Measurements from ENCODE around the gene ATP11A. TPM values are rescaled to one million over a fixed set of nuclear protein-coding genes. Genes with fewer than 3 reads are reported as not detected.
A peak's percentile ranks its signal among the peaks of the same experiment; 100 is the strongest.
"Not testable (repeated sequence)": the region's sequence is repeated elsewhere in the genome, so short reads cannot be mapped to it uniquely, and the experiment has no call there.

The ATP11A gene
- total RNA-seq, 1 experiment from 2014 or later, result 3.7 TPM

GRCh38 chr13:112655913-112656312 lies 33.9 kb upstream of the ATP11A start:
- Histone ChIP-seq H3K27me3 (replicated peaks) (no peaks in the 10 kb centered on the region), H3K36me3 (no peaks in the 10 kb centered on the region), H3K4me3 (no peak overlapping the region), H3K9me3 (replicated peaks) (no peaks in the 10 kb centered on the region), H3K27ac (no peak overlapping the region), H3K4me1 (replicated peaks) (peaks cover 18% of the 10 kb centered on the region)
- no peak for DNase-seq (ENCODE audit: low read depth in 1 of 2, low spot score in 2 of 2)

- DNase-seq (ENCODE audit: low read depth in 1 of 2, low spot score in 2 of 2), result peak in 1 of 2 experiments; percentile 33
- Histone ChIP-seq H3K9me3 (replicated peaks) (no peaks in the 10 kb centered on the region), H3K27ac (peak overlapping the region; percentile 20), H3K4me1 (replicated peaks) (peaks cover 10% of the 10 kb centered on the region), H3K27me3 (replicated peaks) (no peaks in the 10 kb centered on the region), H3K4me3 (no peak overlapping the region), H3K36me3 (no peaks in the 10 kb centered on the region)
These were observed 31.9 kb upstream of the ATP11A start for GRCh38 chr13:112657850-112658445.

GRCh38 chr13:112658808-112659207 lies 31.0 kb upstream of the ATP11A start:
- peaks cover 10% of the 10 kb centered on the region for H3K4me1 ChIP-seq (replicated peaks)
- peaks cover 4% of the 10 kb centered on the region for H3K27me3 ChIP-seq (replicated peaks)
- H3K27ac ChIP-seq, result peak overlapping the region; percentile 20; the same call in 1 of the 2 replicates
- no peaks in the 10 kb centered on the region for H3K9me3 ChIP-seq (replicated peaks)
- H3K36me3 ChIP-seq, result no peaks in the 10 kb centered on the region
- no peak for DNase-seq (ENCODE audit: low read depth in 1 of 2, low spot score in 2 of 2)
- H3K4me3 ChIP-seq, result no peak overlapping the region

DNA sequence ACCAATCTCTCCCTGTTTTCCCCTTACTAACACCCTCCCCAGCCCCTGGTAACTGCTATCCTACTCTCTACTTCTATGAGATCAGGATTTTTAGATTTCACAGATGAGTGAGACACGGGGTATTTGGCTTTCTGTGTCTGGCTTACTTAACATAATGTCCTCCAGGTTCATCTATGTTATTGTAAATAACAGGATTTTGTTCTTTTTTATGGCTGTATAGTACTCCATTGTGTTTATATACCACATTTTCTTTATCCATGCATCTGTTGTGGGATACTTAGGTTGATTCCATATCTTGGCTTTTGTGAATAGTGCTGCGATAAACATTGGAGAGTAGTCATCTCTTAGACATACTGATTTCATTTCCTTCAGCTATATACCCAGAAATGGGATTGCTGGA lies 28.5 kb upstream of the ATP11A start:
- H3K27ac ChIP-seq, result no peak overlapping the region
- H3K4me3 ChIP-seq, result no peak overlapping the region
- H3K4me1 ChIP-seq (replicated peaks), result peaks cover 10% of the 10 kb centered on the region
- no peak for DNase-seq (ENCODE audit: low read depth in 1 of 2, low spot score in 2 of 2)
- H3K36me3 ChIP-seq, result no peaks in the 10 kb centered on the region
- peaks cover 4% of the 10 kb centered on the region for H3K27me3 ChIP-seq (replicated peaks)
- no peaks in the 10 kb centered on the region for H3K9me3 ChIP-seq (replicated peaks)

DNA sequence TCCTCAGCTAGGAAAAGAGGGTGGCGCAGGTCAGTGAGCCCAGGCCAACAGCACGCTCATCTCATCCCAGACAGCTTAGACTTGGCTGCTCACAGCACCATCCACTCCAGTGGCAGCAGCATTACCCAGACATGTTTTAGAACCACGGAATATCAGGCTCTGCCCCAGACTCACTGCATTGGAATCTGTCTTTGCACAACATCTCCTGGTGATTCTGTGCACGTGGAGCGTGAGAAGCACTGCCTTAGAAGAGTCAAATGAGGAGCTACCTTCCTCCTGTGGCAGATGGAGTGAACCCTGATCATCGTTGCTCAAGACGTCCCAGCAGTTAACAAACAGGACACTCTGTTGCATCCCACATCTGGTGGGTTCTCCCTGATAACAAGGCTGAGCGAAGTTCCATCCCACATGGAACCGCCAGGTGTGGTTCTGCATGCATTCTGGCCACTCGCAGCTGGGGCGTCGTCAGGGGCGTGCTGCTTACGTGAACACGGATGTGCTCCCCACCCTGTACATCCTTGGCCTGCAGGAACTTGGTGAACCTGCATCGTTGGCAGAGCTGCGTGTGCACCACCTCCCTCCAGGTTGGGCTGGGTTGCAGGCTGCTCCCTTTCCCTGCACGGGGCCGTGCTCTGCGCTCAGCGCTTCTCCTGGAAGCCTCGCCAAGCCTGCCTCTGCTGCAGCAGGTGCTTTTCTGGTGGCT lies 25.2 kb upstream of the ATP11A start:
- H3K27ac ChIP-seq, result no peak overlapping the region
- H3K4me3 ChIP-seq, result no peak overlapping the region
- H3K4me1 ChIP-seq (replicated peaks), result no peaks in the 10 kb centered on the region
- DNase-seq (ENCODE audit: low read depth in 1 of 2, low spot score in 2 of 2), result peak in 1 of 2 experiments; percentile 12
- no peaks in the 10 kb centered on the region for H3K9me3 ChIP-seq (replicated peaks)
- peaks cover 14% of the 10 kb centered on the region for H3K27me3 ChIP-seq (replicated peaks)
- no peaks in the 10 kb centered on the region for H3K36me3 ChIP-seq

GRCh38 chr13:112668924-112669323 lies 20.9 kb upstream of the ATP11A start:
- Histone ChIP-seq H3K4me3 (no peak overlapping the region), H3K36me3 (no peaks in the 10 kb centered on the region), H3K4me1 (replicated peaks) (no peaks in the 10 kb centered on the region), H3K27ac (no peak overlapping the region), H3K9me3 (replicated peaks) (no peaks in the 10 kb centered on the region), H3K27me3 (replicated peaks) (peaks cover 16% of the 10 kb centered on the region)
- peak in 1 of 2 experiments; percentile 21 for DNase-seq (ENCODE audit: low read depth in 1 of 2, low spot score in 2 of 2)

DNA sequence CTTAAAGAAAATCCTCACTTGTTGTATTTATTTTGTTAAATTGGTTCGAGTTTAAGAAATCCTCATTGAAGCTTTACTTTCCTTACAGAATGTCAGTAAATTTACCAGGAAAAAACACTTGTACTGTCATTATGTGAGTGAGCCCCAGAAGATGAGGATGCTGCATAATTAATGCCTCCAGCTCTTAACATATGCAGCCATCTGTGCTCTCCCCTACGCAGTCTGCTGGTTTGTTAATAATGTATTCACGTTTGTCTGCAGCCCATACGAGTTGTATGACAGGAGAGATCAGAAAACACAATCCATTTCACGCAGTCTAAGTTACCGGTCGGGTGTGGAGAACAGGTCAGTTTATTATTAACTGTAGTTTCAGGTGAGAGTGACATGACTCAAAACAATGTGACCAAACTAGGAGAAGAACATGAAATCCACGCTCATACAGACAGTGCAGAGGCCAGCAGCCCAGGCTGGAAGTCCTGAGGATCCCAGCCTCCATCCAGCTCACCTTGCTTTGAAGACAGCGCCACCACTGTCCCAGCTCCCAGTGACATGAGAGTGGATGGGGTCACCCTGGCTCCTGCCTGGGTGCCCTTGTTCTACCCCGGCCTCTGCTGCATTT lies 19.8 kb upstream of the ATP11A start:
- H3K9me3 ChIP-seq (replicated peaks), result no peaks in the 10 kb centered on the region
- no peak overlapping the region for H3K27ac ChIP-seq
- peaks cover 16% of the 10 kb centered on the region for H3K27me3 ChIP-seq (replicated peaks)
- H3K36me3 ChIP-seq, result no peaks in the 10 kb centered on the region
- peak in 1 of 2 experiments; percentile 5 for DNase-seq (ENCODE audit: low read depth in 1 of 2, low spot score in 2 of 2)
- H3K4me1 ChIP-seq (replicated peaks), result no peaks in the 10 kb centered on the region
- H3K4me3 ChIP-seq, result no peak overlapping the region

DNA sequence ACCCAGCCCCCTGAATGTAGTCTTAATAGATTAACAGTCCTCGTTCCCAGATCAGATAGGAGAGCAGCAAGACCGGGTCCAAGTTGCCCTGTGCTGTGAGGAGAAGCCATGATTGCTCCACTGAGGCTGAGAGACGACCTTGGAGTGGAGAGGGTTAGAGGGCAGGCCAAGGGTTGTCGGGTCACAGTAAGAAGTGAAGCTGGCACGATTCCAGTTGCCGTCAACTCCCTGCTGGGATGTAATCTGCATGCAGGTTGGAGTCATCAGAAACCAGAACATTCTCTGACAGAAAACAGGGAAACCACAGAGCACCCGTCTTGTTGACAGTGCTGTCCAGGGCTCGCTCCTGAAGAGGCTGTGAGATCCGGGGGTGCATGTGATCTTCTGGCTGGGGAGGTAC lies 19.0 kb upstream of the ATP11A start:
- Histone ChIP-seq H3K27me3 (replicated peaks) (peaks cover 16% of the 10 kb centered on the region), H3K4me1 (replicated peaks) (no peaks in the 10 kb centered on the region), H3K27ac (no peak overlapping the region), H3K36me3 (no peaks in the 10 kb centered on the region), H3K4me3 (no peak overlapping the region), H3K9me3 (replicated peaks) (no peaks in the 10 kb centered on the region)
- no peak for DNase-seq (ENCODE audit: low read depth in 1 of 2, low spot score in 2 of 2)

GRCh38 chr13:112671359-112671758 lies 18.5 kb upstream of the ATP11A start:
- Histone ChIP-seq H3K9me3 (replicated peaks) (no peaks in the 10 kb centered on the region), H3K4me3 (no peak overlapping the region), H3K27ac (no peak overlapping the region), H3K36me3 (no peaks in the 10 kb centered on the region), H3K4me1 (replicated peaks) (no peaks in the 10 kb centered on the region), H3K27me3 (replicated peaks) (peaks cover 16% of the 10 kb centered on the region)
- DNase-seq (ENCODE audit: low read depth in 1 of 2, low spot score in 2 of 2), result no peak

- peaks cover 16% of the 10 kb centered on the region for H3K27me3 ChIP-seq (replicated peaks)
- H3K4me3 ChIP-seq, result no peak overlapping the region
- no peaks in the 10 kb centered on the region for H3K9me3 ChIP-seq (replicated peaks)
- H3K27ac ChIP-seq, result no peak overlapping the region
- DNase-seq (ENCODE audit: low read depth in 1 of 2, low spot score in 2 of 2), result peak in 1 of 2 experiments; percentile 14
- H3K36me3 ChIP-seq, result no peaks in the 10 kb centered on the region
- no peaks in the 10 kb centered on the region for H3K4me1 ChIP-seq (replicated peaks)
These were observed 17.1 kb upstream of the ATP11A start for GRCh38 chr13:112672651-112673284.

- no peak for DNase-seq (ENCODE audit: low read depth in 1 of 2, low spot score in 2 of 2)
- Histone ChIP-seq H3K9me3 (replicated peaks) (no peaks in the 10 kb centered on the region), H3K4me3 (no peak overlapping the region), H3K27me3 (replicated peaks) (0 out of 2 replicates have a peak, but pooled peaks cover 6% of the 10 kb centered on the region), H3K27ac (no peak overlapping the region), H3K4me1 (replicated peaks) (no peaks in the 10 kb centered on the region), H3K36me3 (no peaks in the 10 kb centered on the region)
These were observed 15.1 kb upstream of the ATP11A start for GRCh38 chr13:112674412-112675365.

- Histone ChIP-seq H3K36me3 (no peaks in the 10 kb centered on the region), H3K27me3 (replicated peaks) (0 out of 2 replicates have a peak, but pooled peaks cover 6% of the 10 kb centered on the region), H3K4me1 (replicated peaks) (no peaks in the 10 kb centered on the region), H3K27ac (no peak overlapping the region), H3K4me3 (no peak overlapping the region), H3K9me3 (replicated peaks) (no peaks in the 10 kb centered on the region)
- DNase-seq (ENCODE audit: low read depth in 1 of 2, low spot score in 2 of 2), result peak in 1 of 2 experiments; percentile 15
These were observed 14.5 kb upstream of the ATP11A start for GRCh38 chr13:112675366-112675756.

- H3K4me3 ChIP-seq; H3K27me3 ChIP-seq (replicated peaks); H3K4me1 ChIP-seq (replicated peaks); DNase-seq (ENCODE audit: low read depth in 1 of 2, low spot score in 2 of 2); H3K36me3 ChIP-seq; H3K27ac ChIP-seq; H3K9me3 ChIP-seq (replicated peaks): not testable (repeated sequence)
These were observed 12.3 kb upstream of the ATP11A start for GRCh38 chr13:112677421-112677962.

Measured in SJSA1 (cell line).